Psoas muscle (tissue), 8 donors: ENCODE results near the gene GPR75. TPM values are rescaled to one million over a fixed set of nuclear protein-coding genes. Genes with fewer than 3 reads are reported as not detected.

Experiments
- ATAC-seq, 4 donors: fragments of 200-7000 bp; cut with Tn5 transposase; one replicate each; pipeline ENCODE4 v1.9.1; 2020; ENCODE audit warnings: moderate library complexity in 3 of 4, mild to moderate bottlenecking in 2 of 4
- DNase-seq, 2 donors: peaks; one replicate each; pipeline ENCODE4 v3.0.0-alpha.2; 2020
- H3K27ac ChIP-seq: fragments of 200-600 bp; one replicate; pipeline ENCODE4 v1.8.0; 2022
- H3K27me3 ChIP-seq, 3 donors: fragments of 200-600 bp in 1 of 3; one replicate each; pipeline versions ENCODE4 v1.6.1 to v1.8.0; 2013 to 2022; ENCODE audit warnings: low read length in 2 of 3, mild to moderate bottlenecking in 2 of 3, moderate library complexity in 1 of 3; ENCODE audit not compliant: insufficient read depth in 3 of 3
- H3K36me3 ChIP-seq, 2 donors: fragments of 200-600 bp in 1 of 2; one replicate each; pipeline versions ENCODE4 v1.6.1 to v1.8.0; 2013 to 2022; ENCODE audit warnings: low read depth in 1 of 2, mild to moderate bottlenecking in 1 of 2, moderate library complexity in 1 of 2; ENCODE audit not compliant: insufficient read depth in 1 of 2
- H3K4me1 ChIP-seq: fragments of 200-600 bp; one replicate; pipeline ENCODE4 v1.8.0; 2022
- H3K4me3 ChIP-seq: fragments of 200-600 bp; one replicate; pipeline ENCODE4 v1.8.0; 2022; ENCODE audit warnings: mild to moderate bottlenecking
- H3K9me3 ChIP-seq: fragments of 200-600 bp; one replicate; pipeline ENCODE4 v1.8.0; 2022
- CTCF ChIP-seq: fragments of 200-600 bp; IDR thresholded peaks from one replicate; pipeline ENCODE4 v1.8.0; 2022; ENCODE audit warnings: antibody characterized with exemption
- WGBS, 3 donors: extraction: QIAGEN DNeasy Blood & Tissue Kit; methylation state at CpG; one replicate each; pipeline versions ENCODE4 v1.1.6 to v1.1.7; 2013; 5-methylcytosine and 5-hydroxymethylcytosine counted together
- intact Hi-C, 2 donors: fragments of 100-400 bp; cut with DNase I; formaldehyde crosslinking; loops; one replicate each; pipeline versions ENCODE4 v1.11.0 to v1.14.2; 2022
- polyA plus RNA-seq, 3 donors: library from polyadenylated mRNA; stranded (reverse); fragments of 200-250 nt; gene quantifications; one replicate each; pipeline ENCODE4 v1.2.3, GENCODE V29; 2013
- total RNA-seq, 4 donors: library from RNA; stranded (reverse); fragmentation: NEBNext Ultra II Directional in 2 of 4; extraction: Animal tissue kit (Norgen Biotek cat#: 25700) in 2 of 4; gene quantifications; one replicate each; pipeline versions ENCODE4 v1.2.1 to v1.2.4, GENCODE V29; 2021 to 2023
- donor health status: healthy with polysubstance abuse.
- donor health status: DM: no; HTN: no; CAD: no; lungs with moderate emphysema.
- donor health status: Bipolar disorder and iron deficiency.
- donor health status: healthy.
- donor health status: DM: yes; HTN: yes; CAD: no.
- donor health status: DM: no; HTN: no; CAD: no.
- donor health status: DM: no; HTN: no; CAD: no.
- donor health status: DM: yes; HTN: yes; CAD: no.

GPR75 gene
- total and polyA plus RNA-seq, 7 donors = 0.29 to 1.9 (median 0.79) TPM

GRCh38 chr2:53829273-53829979, 30.3 kb downstream of the GPR75 start:
- peaks cover 0 to 21% of the 10 kb centered on the region in 2 donors for H3K36me3 ChIP-seq
- peak; percentile 37 to 81 (median 71) for ATAC-seq
- peaks cover 10% of the 10 kb centered on the region for H3K4me1 ChIP-seq
- H3K27ac ChIP-seq = peak overlapping the region; percentile 10
- no peaks in the 10 kb centered on the region for H3K9me3 ChIP-seq
- 57 to 71% (median 65%) methylated on average over 11 of the region's 11 CpGs for WGBS, 3 donors
- no peak for TF ChIP-seq CTCF
- H3K4me3 ChIP-seq = no peak overlapping the region
- DNase-seq = peak in 1 of 2 donors; percentile 19
- no peaks in the 10 kb centered on the region for H3K27me3 ChIP-seq
- intact Hi-C loops = no loop called here

GRCh38 chr2:53828331-53828730, 31.4 kb downstream of the GPR75 start:
- 93 to 95% (median 94%) methylated on average over 4 of the region's 4 CpGs for WGBS, 3 donors
- DNase-seq (no peak), ATAC-seq (no peak)
- peaks cover 0 to 21% of the 10 kb centered on the region in 2 donors for H3K36me3 ChIP-seq
- H3K27ac ChIP-seq = no peak overlapping the region
- H3K9me3 ChIP-seq = no peaks in the 10 kb centered on the region
- H3K27me3 ChIP-seq = no peaks in the 10 kb centered on the region
- no peak overlapping the region for H3K4me3 ChIP-seq
- TF ChIP-seq CTCF = no peak
- intact Hi-C loops = no loop called here
- H3K4me1 ChIP-seq = peaks cover 10% of the 10 kb centered on the region

- ATAC-seq (peak in 1 of 4 donors; percentile 12), DNase-seq (no peak)
- Histone ChIP-seq H3K27ac (no peak overlapping the region), H3K9me3 (no peaks in the 10 kb centered on the region), H3K4me1 (peaks cover 10% of the 10 kb centered on the region), H3K27me3 (no peaks in the 10 kb centered on the region), H3K36me3 (peaks cover 0 to 14% of the 10 kb centered on the region in 2 donors), H3K4me3 (no peak overlapping the region)
- intact Hi-C loops = no loop called here
- TF ChIP-seq CTCF = no peak
- 58 to 79% (median 71%) methylated on average over 3 of the region's 3 CpGs for WGBS, 3 donors
Observed at GRCh38 chr2:53827398-53828175, 32.2 kb downstream of the GPR75 start.

- H3K27me3 ChIP-seq = no peaks in the 10 kb centered on the region
- peaks cover 0 to 7% of the 10 kb centered on the region in 2 donors for H3K36me3 ChIP-seq
- H3K9me3 ChIP-seq = no peaks in the 10 kb centered on the region
- WGBS, 3 donors = 49 to 63% (median 57%) methylated on average over 3 of the region's 3 CpGs
- H3K27ac ChIP-seq = no peak overlapping the region
- intact Hi-C loops = no loop called here
- peak; percentile 36 to 86 (median 74) for ATAC-seq
- peaks cover 10% of the 10 kb centered on the region for H3K4me1 ChIP-seq
- no peak overlapping the region for H3K4me3 ChIP-seq
- no peak for DNase-seq
- TF ChIP-seq CTCF = no peak
Observed at GRCh38 chr2:53826587-53827397, 33.0 kb downstream of the GPR75 start.
